Mesenchymal stem cell (in vitro differentiated cells and primary cell): Measurements from ENCODE around the gene P2RX1. TPM values are rescaled to one million over a fixed set of nuclear protein-coding genes. Genes with fewer than 3 reads are reported as not detected.
A peak's percentile ranks its signal among the peaks of the same experiment; 100 is the strongest.

Source experiments
- DNase-seq: peaks from one replicate; pipeline ENCODE4 v3.0.0-alpha.2; 2013
- H2AFZ ChIP-seq: one replicate; pipeline ENCODE4 v1.6.1; 2013; ENCODE audit warnings: low read depth, mild to moderate bottlenecking, control low read depth, inconsistent platforms, low read length, moderate library complexity
- H2AK5ac ChIP-seq: 2 replicates; pipeline ENCODE4 v1.6.1; 2013; ENCODE audit warnings: low read length, moderate library complexity, mild to moderate bottlenecking, inconsistent platforms; ENCODE audit not compliant: severe bottlenecking
- H2BK120ac ChIP-seq: one replicate; pipeline ENCODE4 v1.6.1; 2013; ENCODE audit warnings: low read depth, mild to moderate bottlenecking, inconsistent platforms, low read length, moderate library complexity
- H2BK12ac ChIP-seq, 2 experiments: one replicate each; pipeline ENCODE4 v1.6.1; 2013; ENCODE audit warnings: inconsistent platforms in 2 of 2, low read length in 2 of 2, mild to moderate bottlenecking in 2 of 2, moderate library complexity in 2 of 2, control low read depth in 1 of 2
- H2BK15ac ChIP-seq: one replicate; pipeline ENCODE4 v1.6.1; 2013; ENCODE audit warnings: mild to moderate bottlenecking, low read depth, inconsistent platforms; ENCODE audit not compliant: poor library complexity, severe bottlenecking
- H2BK5ac ChIP-seq: 2 replicates; pipeline ENCODE4 v1.6.1; 2013; ENCODE audit warnings: low read depth, mild to moderate bottlenecking, low read length, control low read depth, inconsistent platforms; ENCODE audit not compliant: poor library complexity, severe bottlenecking
- H3K14ac ChIP-seq, 2 experiments: one replicate each; pipeline ENCODE4 v1.6.1; 2013; ENCODE audit warnings: inconsistent platforms in 2 of 2, low read length in 2 of 2, control low read depth in 1 of 2, mild to moderate bottlenecking in 1 of 2, moderate library complexity in 1 of 2
- H3K18ac ChIP-seq, 2 experiments: one replicate each; pipeline ENCODE4 v1.6.1; 2013; ENCODE audit warnings: inconsistent platforms in 2 of 2, low read length in 2 of 2, control low read depth in 1 of 2, low read depth in 1 of 2, mild to moderate bottlenecking in 1 of 2
- H3K23ac ChIP-seq, 2 experiments: one replicate each; pipeline ENCODE4 v1.6.1; 2013; ENCODE audit warnings: inconsistent platforms in 2 of 2, low read length in 2 of 2, mild to moderate bottlenecking in 2 of 2, moderate library complexity in 2 of 2, control low read depth in 1 of 2
- H3K27ac ChIP-seq: 2 replicates; pipeline ENCODE4 v1.5.1; 2013; ENCODE audit warnings: mild to moderate bottlenecking, moderate library complexity, low read length, control low read depth, inconsistent platforms; ENCODE audit not compliant: poor library complexity, severe bottlenecking
- H3K27me3 ChIP-seq, 2 experiments: 2 replicates each; pipeline versions ENCODE4 v1.6.1 to v1.7.0; 2013; ENCODE audit warnings: low read length in 2 of 2, mild to moderate bottlenecking in 2 of 2, moderate library complexity in 2 of 2, control low read depth in 1 of 2, inconsistent platforms in 1 of 2; ENCODE audit not compliant: control insufficient read depth in 1 of 2, insufficient read depth in 1 of 2
- H3K36me3 ChIP-seq, 2 experiments: 2 replicates each; pipeline versions ENCODE4 v1.6.1 to v1.7.0; 2013; ENCODE audit warnings: low read length in 2 of 2, control low read depth in 1 of 2, inconsistent platforms in 1 of 2, low read depth in 1 of 2, mild to moderate bottlenecking in 1 of 2; ENCODE audit not compliant: insufficient read depth in 2 of 2, control insufficient read depth in 1 of 2
- H3K4ac ChIP-seq, 2 experiments: one replicate each; pipeline ENCODE4 v1.6.1; 2013; ENCODE audit warnings: inconsistent platforms in 2 of 2, low read length in 2 of 2, mild to moderate bottlenecking in 2 of 2, moderate library complexity in 2 of 2, control low read depth in 1 of 2, low read depth in 1 of 2
- H3K4me1 ChIP-seq: 2 replicates; pipeline ENCODE4 v1.6.1; 2013; ENCODE audit warnings: low read depth, low read length, control low read depth; ENCODE audit not compliant: control insufficient read depth, insufficient read depth
- H3K4me2 ChIP-seq: 2 replicates; pipeline ENCODE4 v1.6.1; 2013; ENCODE audit warnings: low read length, mild to moderate bottlenecking, inconsistent platforms; ENCODE audit not compliant: poor library complexity, severe bottlenecking
- H3K4me3 ChIP-seq, 2 experiments: 2 replicates each; pipeline versions ENCODE4 v1.5.1 to v1.7.0; 2013; ENCODE audit warnings: low read length in 2 of 2, mild to moderate bottlenecking in 2 of 2, control low read depth in 1 of 2, low read depth in 1 of 2; ENCODE audit not compliant: insufficient read depth in 1 of 2
- H3K79me1 ChIP-seq: replicated peaks from 2 replicates; pipeline ENCODE4 v1.6.1; 2013; ENCODE audit warnings: mild to moderate bottlenecking, control low read depth, low read length, inconsistent platforms; ENCODE audit not compliant: poor library complexity, severe bottlenecking
- H3K9ac ChIP-seq: 2 replicates; pipeline ENCODE4 v1.7.0; 2013; ENCODE audit warnings: mild to moderate bottlenecking, low read length, moderate library complexity
- H3K9me3 ChIP-seq: 2 replicates; pipeline ENCODE4 v1.7.0; 2013; ENCODE audit warnings: mild to moderate bottlenecking, low read length; ENCODE audit not compliant: control insufficient read depth
- H4K8ac ChIP-seq: one replicate; pipeline ENCODE4 v1.6.1; 2013; ENCODE audit warnings: inconsistent platforms, mild to moderate bottlenecking, low read length, moderate library complexity
- H4K91ac ChIP-seq: one replicate; pipeline ENCODE4 v1.6.1; 2013; ENCODE audit warnings: mild to moderate bottlenecking, low read length, inconsistent platforms
- WGBS: methylation state at CpG from one replicate; pipeline ENCODE4 v1.1.7; 2013; ENCODE audit warnings: mixed read lengths; 5-methylcytosine and 5-hydroxymethylcytosine counted together
- polyA plus RNA-seq, 2 experiments: library from polyadenylated mRNA; stranded (reverse); fragments of 200-250 nt; gene quantifications; one replicate each; pipeline ENCODE4 v1.2.3, GENCODE V29; 2013

Gene P2RX1
- polyA plus RNA-seq (2013, experiment 1 of 2): 0.47 TPM
- 0.49 TPM for polyA plus RNA-seq (2013, experiment 2 of 2)

DNA sequence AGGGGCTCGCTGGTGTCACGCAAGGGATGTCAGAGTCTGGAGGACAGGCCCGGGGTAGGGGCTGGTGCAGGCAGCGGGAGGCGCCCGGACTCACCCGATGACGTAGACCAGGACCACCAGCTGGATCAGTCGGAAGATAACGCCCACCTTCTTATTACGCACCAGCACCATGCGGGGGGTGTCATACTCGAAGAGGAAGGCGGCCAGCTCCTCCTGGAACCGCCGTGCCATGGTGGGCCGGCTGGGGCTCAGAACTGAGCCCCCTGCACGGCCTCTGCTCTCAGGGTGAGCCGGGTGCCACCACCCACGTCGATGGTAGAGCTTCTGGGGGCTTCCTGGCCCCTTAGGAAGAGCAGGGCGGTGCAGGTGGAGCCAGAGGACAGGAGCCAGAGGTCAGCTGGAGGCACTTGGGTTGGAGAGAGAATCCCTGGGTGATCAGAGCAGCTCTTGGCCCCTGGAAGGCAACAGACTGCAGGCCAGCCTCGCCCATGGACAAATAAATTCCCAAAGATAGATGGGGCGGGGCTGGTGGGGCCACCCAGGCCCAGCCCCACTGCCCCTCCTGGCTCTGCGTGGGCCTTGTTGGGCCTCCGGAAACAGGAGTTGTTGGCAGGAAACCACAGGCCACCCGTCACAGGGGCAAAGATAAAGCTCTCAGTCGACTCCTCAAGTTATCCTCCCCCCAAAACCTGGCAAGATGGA, at the start of gene P2RX1:
P2RX1 (minus strand) TSS at position 471 of the 702 bp plus-strand sequence; CDS start at position 231, 240 bp downstream.
- Histone ChIP-seq H2BK15ac (peak within 1 kb of the TSS; percentile 48), H3K4me3 (no peak within 1 kb of the TSS)

DNA sequence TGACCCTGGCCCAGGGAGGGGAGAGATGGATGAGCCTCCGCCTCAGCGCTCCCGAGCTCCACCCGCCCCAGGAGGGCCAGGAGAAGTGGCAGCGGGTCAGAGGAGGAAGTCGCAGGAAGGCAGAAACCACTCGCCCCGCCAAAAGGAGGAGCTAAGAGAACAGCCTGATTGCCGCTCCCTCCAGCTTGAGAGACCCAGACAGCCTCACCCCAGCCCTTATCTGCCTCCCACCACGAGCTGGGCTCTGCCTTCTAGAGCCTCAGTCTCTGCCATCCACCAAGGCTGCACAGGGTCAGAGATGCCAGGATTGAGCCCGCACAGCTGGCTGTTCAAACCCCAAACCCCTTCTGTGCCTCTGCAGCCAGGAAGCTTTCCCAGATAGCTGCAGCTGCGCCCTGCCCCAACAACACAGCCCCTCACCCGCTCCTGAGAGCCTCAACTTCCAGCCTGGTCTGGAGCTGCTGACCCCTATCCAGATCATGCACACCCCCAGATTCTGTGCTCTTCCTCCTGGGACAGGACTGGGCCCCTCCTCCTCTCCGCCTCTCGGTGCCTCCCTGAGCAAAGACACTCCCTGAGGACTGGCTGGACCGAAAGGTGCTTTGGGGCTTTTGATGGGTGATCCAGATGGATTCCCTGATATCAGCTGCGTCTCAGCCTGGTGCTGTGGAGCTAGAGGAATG, 49.0 kb upstream of the P2RX1 start:
- H3K27me3 ChIP-seq: peaks cover 56 to 71% of the 10 kb centered on the region in 2 experiments
- H4K8ac ChIP-seq: peak overlapping the region; percentile 62
- H3K4me2 ChIP-seq: peak overlapping the region; percentile 29
- H3K4ac ChIP-seq: no peak overlapping the region
- no peak overlapping the region for H2BK120ac ChIP-seq
- no peak overlapping the region for H3K9ac ChIP-seq
- no peak overlapping the region for H2BK5ac ChIP-seq
- peak overlapping the region; percentile 78 for H2AFZ ChIP-seq
- H2BK15ac ChIP-seq: peak overlapping the region; percentile 15
- no peaks in the 10 kb centered on the region for H3K9me3 ChIP-seq
- no peak overlapping the region for H3K4me3 ChIP-seq
- H2AK5ac ChIP-seq: no peak overlapping the region
- H3K14ac ChIP-seq: no peak overlapping the region
- H2BK12ac ChIP-seq: peak overlapping the region in 1 of 2 experiments; percentile 70
- H3K36me3 ChIP-seq: no peaks in the 10 kb centered on the region
- peak; percentile 50 for DNase-seq
- H3K27ac ChIP-seq: no peak overlapping the region
- peak overlapping the region; percentile 10 to 55 for H3K18ac ChIP-seq
- H3K23ac ChIP-seq: no peak overlapping the region
- no peak overlapping the region for H4K91ac ChIP-seq
- 21% methylated on average over 16 of the region's 17 CpGs for WGBS
- H3K4me1 ChIP-seq: peaks cover 16% of the 10 kb centered on the region
- H3K79me1 ChIP-seq: no peaks in the 10 kb centered on the region

More for the DNA sequence above, at the start of gene P2RX1:
- no peaks in the 10 kb centered on the region for H3K79me1 ChIP-seq
- H2BK5ac ChIP-seq: no peak within 1 kb of the TSS
- H3K27me3 ChIP-seq: peaks cover 0 to 22% of the 10 kb centered on the region in 2 experiments
- no peak within 1 kb of the TSS for H4K8ac ChIP-seq
- H3K9me3 ChIP-seq: no peaks in the 10 kb centered on the region
- H3K18ac ChIP-seq: peak within 1 kb of the TSS; percentile 38 to 61
- 90% methylated on average over 28 of the region's 28 CpGs for WGBS
- no peak within 1 kb of the TSS for H2BK120ac ChIP-seq
- no peaks in the 10 kb centered on the region for H3K36me3 ChIP-seq
- no peak within 1 kb of the TSS for H2AFZ ChIP-seq
- no peak within 1 kb of the TSS for H3K14ac ChIP-seq
- H2BK12ac ChIP-seq: peak within 1 kb of the TSS in 1 of 2 experiments; percentile 54
- H3K4me1 ChIP-seq: peaks cover 3% of the 10 kb centered on the region
- no peak within 1 kb of the TSS for H2AK5ac ChIP-seq
- no peak for DNase-seq
- no peak within 1 kb of the TSS for H3K23ac ChIP-seq
- H3K4ac ChIP-seq: peak within 1 kb of the TSS in 1 of 2 experiments; percentile 21
- H4K91ac ChIP-seq: peak within 1 kb of the TSS; percentile 45
- no peak within 1 kb of the TSS for H3K9ac ChIP-seq
- H3K4me2 ChIP-seq: no peak within 1 kb of the TSS
- H3K27ac ChIP-seq: no peak within 1 kb of the TSS

DNA sequence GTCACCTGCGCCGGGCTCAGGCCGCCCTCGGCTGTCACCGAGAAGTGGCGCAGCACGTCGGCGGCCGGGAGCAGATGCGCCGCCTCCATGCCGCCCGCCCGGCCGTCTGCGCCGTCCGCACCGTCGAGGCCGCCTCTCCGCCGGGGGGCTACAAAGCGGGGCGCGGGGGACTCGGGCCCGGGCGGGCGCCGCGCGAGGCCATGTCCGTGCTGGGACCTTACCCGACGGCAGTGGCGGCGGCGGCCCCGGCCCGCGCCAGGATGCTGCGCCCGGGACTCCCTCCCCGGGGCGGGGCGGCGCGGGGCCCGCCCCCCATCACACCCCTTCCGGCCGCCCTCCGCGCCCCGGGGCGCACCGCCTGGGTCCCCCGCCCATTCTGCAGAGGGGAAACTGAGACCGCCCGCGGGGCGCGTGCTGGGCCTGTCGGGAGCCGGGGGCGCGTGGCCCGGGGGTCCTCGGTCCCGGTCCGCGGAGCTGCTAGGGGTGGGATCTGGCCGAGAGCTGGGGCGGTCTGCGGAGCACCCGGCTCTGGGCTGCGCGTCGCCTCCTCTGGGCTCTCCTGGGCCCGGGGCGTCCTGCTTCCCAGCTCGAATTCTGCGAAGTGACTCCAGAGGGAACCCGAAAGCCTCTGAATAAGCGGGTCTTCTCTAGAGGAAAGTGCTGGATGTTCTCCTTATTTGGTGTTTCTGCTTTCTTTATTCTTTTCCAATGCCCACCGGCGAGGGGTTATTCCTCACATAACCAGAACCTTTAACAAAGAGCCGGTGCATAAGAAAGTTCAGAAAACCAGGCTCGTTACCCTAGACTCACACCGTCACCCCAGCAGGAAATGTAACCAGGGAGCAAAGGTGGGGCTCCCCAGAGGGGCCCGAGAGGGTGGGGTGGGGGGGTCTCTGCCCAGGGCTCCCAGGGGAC, 48.2 kb upstream of the P2RX1 start, which contains the start of gene ATP2A3:
ATP2A3 (minus strand) TSS at position 235 of the 915 bp plus-strand sequence; CDS start at position 89, 146 bp downstream.
- Histone ChIP-seq H3K36me3 (no peaks in the 10 kb centered on the region), H2AK5ac (no peak within 1 kb of the TSS), H3K14ac (no peak within 1 kb of the TSS), H2BK12ac (peak within 1 kb of the TSS in 1 of 2 experiments; percentile 70), H3K9me3 (no peaks in the 10 kb centered on the region), H3K18ac (peak within 1 kb of the TSS; percentile 48 to 55), H3K79me1 (no peaks in the 10 kb centered on the region), H3K4ac (peak within 1 kb of the TSS in 1 of 2 experiments; percentile 54), H3K4me2 (peak within 1 kb of the TSS; percentile 29), H2BK120ac (no peak within 1 kb of the TSS), H3K27me3 (peaks cover 57 to 70% of the 10 kb centered on the region in 2 experiments), H4K91ac (no peak within 1 kb of the TSS), H4K8ac (peak within 1 kb of the TSS; percentile 62), H2BK5ac (no peak within 1 kb of the TSS), H3K23ac (peak within 1 kb of the TSS in 1 of 2 experiments; percentile 56), H2BK15ac (peak within 1 kb of the TSS; percentile 15), H3K4me1 (peaks cover 18% of the 10 kb centered on the region), H3K27ac (no peak within 1 kb of the TSS), H2AFZ (peak within 1 kb of the TSS; percentile 78), H3K9ac (no peak within 1 kb of the TSS), H3K4me3 (peak within 1 kb of the TSS; percentile 43 to 49)
- DNase-seq: peak; percentile 29
- WGBS: 5% methylated on average over 55 of the region's 92 CpGs
